Activated CD4-positive, alpha-beta T cell treated with anti-CD3 and anti-CD28 coated beads, Interleukin-2, Interleukin-4, amounts not matched to agents 100 ng/mL and 50 ng/mL, durations not matched to agents 16 hours and 8 hours (primary cell): ENCODE measurements around the gene STK24.

Source experiments
- DNase-seq: peaks from one replicate; pipeline ENCODE4 v3.0.0-alpha.2; 2020; ENCODE audit warnings: low spot score

Gene STK24

DNA sequence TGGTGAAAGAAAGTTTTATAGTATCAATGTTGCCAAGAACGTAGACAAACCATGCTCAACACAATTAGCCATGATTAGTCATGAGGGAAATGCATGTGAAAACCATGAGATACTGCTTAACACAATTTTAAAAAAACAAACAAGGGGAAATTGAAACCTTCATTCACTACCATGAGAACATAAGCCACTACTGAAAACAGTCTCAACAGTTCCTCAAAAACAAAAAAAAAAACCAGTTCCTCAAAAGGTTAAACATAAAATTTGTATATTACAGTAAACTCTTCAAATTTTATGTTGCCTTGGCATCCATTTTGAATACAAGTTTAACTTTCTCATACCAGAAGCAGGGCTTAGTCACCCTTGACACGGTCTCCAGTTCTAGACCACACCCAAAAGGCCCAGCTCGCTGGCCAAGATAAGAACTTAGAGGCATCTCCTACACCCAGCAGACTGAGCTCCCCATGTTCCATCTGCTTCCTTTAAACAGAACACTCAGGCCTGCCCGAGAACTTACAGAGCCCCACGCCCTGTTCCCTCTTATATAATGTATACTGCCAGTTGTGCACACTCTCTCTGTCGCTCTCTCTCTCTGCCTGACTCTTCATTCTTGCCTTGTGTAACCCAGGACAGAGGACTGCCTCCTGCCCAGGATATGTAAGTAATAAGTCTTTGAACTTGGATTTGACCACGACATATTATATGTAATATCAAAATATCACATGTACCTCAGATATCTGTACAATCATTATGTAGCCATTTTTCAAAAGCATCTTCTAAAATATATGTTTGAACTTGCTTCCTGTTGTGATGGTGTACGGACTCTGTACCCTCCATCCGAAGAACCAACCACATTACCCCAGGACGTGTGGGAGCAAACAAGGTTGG lies 67.4 kb downstream of the STK24 start:
- DNase-seq = peak; percentile 65

DNA sequence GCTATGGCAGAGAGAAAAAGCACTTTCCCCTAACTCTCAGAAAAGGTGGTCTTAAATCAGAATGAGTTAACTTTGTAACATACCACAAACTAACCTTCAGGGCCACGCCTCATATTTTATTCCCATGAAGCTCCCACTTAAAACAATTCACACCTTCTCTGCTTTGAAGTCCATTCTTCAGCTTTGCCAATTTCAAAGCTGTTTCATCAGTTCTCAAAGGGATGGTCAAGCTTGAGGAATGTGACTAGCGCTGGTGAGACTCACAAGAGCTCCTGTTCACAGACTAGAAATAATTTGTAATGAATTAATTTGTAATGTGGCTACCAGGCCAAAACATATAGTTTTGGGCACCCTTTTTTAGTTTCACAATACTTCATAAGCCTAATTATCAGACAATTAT lies 68.2 kb downstream of the STK24 start:
- DNase-seq = no peak

- DNase-seq = no peak
These were observed 68.6 kb downstream of the STK24 start for GRCh38 chr13:98508280-98508679.

DNA sequence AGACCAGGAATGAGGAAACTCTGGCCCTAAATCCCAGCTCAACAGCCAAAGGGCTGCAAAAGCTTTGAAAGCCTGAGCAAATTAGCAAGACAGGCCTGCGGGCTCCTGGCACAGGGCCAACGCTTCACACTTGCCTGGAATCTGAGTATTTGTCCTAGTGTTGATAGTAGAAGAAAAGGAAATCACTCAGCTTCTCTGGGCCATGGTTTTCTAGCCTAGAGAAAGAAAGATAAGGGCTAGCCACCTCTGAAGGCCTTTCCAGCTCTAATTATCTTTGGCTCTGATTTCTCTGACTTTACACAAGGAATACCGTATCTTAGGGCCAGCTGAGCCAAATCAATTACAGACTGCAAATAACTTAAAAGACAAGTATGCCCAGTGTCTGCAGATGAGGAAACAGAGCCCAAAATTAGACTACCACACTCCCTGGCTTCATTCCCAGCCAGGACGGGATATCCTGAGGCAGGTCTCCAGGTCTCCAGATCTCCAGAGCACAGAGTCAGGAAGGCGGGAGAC lies 69.6 kb downstream of the STK24 start:
- DNase-seq = no peak

GRCh38 chr13:98506728-98507230 lies 70.1 kb downstream of the STK24 start:
- no peak for DNase-seq

GRCh38 chr13:98506322-98506721 lies 70.6 kb downstream of the STK24 start:
- DNase-seq = no peak

DNA sequence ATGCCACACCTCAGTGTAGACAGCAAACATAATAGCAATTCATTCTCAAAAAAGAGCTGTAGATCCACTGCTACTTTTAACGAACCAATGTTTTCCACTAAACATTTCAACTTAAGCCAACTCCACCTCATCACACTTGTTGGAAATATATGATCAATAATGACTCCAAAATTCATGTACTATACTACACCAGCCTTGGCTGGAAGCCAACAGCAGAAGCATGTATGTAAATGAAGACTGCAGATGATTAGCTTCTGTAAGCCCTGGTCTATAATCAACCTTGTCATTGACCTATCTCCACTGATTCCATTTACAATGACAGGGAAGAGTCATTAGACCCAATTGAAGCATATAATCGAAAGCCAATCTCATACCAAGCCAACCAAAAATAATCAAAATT lies 71.7 kb downstream of the STK24 start:
- no peak for DNase-seq

GRCh38 chr13:98504371-98504963 lies 72.4 kb downstream of the STK24 start:
- peak; percentile 65 for DNase-seq

GRCh38 chr13:98504029-98504351 lies 72.9 kb downstream of the STK24 start:
- DNase-seq = no peak

DNA sequence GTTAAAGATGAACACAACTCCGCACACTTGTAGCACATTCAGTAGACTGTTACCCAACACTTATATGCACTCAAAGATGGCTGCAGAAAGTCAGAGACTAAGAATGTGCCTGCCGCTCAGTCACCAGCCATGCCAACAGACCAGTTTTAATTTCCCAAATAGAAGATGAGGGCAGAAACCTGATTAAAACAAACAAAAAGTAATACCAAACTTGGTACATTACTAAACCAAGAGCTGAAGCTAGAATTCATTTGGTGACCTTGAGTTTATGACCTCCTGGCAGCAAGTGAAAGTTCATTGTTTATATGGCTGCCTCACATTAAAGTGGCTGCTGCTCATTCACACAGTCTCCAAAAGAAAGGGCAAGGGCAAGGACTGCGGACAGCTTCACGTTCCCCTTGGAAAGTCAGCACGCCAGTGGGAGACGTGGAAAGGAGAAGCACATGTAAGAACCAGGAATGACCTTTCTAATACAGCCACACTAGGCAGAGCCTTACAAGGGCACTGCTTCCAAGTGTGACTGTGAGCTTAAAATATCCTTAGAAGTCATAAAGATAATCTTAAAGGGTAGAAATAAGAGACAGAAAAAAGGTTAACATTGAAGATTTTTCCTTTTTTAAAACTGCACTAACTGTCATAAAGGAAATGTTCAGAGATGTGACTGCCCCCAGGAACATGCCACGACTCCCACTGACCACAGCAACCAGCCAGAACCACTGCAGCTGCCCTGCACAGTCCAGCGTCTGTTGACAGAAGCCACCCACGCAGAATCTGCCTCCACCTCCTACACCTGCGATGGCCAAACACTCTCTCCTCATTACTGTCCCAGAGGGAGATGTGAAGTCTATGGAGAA lies 73.5 kb downstream of the STK24 start:
- no peak for DNase-seq

- no peak for DNase-seq
These were observed 75.9 kb downstream of the STK24 start for GRCh38 chr13:98500963-98501421.

DNA sequence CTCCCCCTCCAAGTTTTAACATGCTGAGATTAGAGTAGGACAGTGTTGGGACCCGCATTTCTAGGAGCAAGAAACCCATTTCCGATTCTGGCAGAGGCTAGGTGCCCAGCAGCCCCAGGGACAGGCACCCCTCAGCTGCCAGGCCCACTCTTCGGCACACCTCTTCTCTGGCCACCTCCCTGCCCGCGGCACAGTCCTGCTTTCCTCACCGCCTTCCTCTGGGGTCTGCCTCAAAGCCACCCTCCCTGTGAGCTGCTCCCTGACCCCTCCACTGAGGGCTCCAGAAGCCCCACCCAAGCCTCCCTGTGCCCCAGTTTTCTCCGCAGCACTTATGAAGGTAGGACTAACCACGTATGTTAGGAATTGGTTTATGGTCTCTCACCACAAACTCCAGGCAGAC lies 79.9 kb downstream of the STK24 start:
- DNase-seq = no peak

DNA sequence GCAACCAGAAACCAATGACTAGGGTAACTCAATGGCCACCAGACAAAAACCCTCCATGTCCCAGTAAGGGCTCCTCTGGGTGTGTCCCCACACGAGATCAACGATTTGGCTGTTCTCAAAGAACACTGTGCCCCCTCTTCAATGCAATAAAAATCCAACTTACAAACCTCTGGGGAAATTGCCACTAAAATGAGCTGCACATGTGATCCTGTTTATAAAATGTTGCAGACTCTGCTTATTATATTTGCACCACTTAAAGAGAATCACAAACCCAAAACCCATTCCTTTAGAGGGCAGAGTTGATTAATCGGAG lies 80.5 kb downstream of the STK24 start:
- no peak for DNase-seq

- no peak for DNase-seq
These were observed 81.1 kb downstream of the STK24 start for GRCh38 chr13:98495627-98496478.

DNA sequence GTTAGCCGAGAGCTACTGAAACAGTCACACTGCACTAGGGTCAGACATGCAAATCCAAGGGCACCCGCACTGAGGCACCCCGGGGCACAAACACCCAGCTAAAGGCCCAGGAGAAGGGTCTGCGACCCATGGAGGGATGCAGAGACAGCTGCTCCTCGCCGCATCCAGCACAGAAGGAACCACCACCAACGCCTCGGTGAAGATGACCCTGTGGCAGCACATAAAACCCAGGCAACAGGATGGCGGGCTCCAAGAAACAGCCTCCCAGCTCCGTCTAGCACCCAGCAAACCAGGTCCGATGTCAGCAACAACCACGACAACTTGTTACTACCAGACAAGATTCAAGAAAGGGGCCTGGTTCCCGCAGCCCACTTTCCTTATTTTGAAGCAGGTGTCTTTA lies 82.1 kb downstream of the STK24 start:
- DNase-seq = no peak

- no peak for DNase-seq
These were observed 83.7 kb downstream of the STK24 start for GRCh38 chr13:98493042-98493712.

GRCh38 chr13:98492335-98493041 lies 84.4 kb downstream of the STK24 start:
- no peak for DNase-seq

- no peak for DNase-seq
These were observed 86.0 kb downstream of the STK24 start for GRCh38 chr13:98490866-98491265.

- DNase-seq = no peak
These were observed 86.6 kb downstream of the STK24 start for GRCh38 chr13:98490195-98490836.
